COLO829 (cell line): Measurements from ENCODE around the gene SF3A1.

Source experiments
- DNase-seq: peaks from one replicate; pipeline ENCODE4 v3.0.0; 2012; ENCODE audit warnings: low spot score

Gene SF3A1

DNA sequence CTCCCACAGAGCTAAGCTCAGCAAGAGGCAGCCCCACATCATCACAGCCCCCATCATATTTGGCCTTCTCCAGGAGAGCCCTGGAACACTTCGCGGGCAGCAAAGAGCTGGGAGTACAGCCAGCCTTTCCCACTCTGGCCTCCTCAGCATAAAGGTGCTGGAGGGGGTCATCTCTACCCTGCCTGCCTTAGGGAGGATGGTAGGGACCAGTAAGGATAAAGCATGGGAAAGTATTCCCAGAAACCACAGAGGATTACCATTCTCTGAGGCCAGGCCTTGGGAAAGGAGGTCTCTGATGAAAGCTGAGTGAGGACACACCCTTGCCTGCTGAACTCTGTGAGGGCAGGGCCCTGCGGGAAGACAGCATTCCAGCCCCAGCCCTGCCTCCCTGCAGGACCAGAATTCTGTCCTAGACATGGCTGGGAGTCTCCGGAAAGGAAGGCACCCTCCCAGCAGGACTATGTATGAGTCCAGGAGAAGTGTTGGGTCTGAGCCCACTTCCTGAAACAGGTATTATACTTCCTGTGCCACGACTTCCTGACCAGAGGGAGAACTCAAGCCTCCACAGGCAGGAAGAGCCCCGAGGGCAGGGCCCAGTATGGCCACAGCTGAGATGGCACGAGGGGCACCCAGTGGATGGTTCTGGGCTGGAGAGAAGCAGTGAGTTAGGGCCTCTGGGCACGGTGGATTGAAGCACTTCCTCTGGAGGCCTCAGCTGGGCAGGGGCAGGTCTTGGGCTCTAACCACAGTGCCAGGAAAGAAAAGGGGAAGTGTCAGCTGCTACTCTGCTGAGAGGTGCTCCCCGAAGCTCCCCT, 54.5 kb downstream of the SF3A1 start:
- no peak for DNase-seq

DNA sequence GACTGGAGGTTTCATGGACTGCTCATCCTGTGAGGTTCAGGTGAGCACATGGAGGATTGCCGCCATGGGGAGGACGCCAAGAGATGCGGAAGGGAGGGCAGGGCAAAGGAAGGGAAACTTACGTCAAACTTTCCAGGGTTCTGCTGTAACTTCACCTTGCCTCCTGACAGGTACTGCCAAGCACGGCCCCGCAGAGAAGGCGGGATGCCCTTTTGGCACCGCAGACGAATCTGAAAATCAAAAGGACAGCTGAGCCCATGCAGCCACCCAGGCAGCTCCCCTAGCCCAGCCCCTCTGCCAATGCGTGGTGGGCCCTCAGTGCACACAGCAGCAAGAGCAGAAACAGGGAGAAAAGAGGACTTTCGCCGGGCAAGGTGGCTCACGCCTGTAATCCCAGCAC, 57.4 kb downstream of the SF3A1 start:
- DNase-seq: no peak

GRCh38 chr22:30297991-30298701, 58.5 kb downstream of the SF3A1 start:
- DNase-seq: no peak

- no peak for DNase-seq
These were observed 59.3 kb downstream of the SF3A1 start for GRCh38 chr22:30297276-30297990.

GRCh38 chr22:30296833-30297232, 59.9 kb downstream of the SF3A1 start:
- no peak for DNase-seq

DNA sequence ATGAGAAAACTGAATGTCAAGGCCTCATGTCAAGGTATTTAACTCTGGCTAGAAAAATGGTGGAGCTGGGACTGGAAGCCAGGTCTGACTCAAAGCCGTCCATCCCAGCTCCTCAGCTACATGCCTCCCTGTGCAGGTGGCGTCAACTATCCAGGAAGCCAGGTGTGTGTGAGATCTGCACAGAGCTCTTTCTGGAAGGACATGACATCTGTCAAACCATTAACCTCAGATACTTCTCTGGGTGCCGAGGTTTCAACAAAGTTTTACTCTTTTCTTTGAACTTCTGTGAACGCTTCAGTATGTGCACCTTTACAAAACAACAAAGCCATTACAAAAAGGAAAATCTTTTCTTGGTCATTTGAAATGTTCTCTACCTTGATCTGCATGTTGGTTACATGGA, 60.4 kb downstream of the SF3A1 start:
- no peak for DNase-seq

DNA sequence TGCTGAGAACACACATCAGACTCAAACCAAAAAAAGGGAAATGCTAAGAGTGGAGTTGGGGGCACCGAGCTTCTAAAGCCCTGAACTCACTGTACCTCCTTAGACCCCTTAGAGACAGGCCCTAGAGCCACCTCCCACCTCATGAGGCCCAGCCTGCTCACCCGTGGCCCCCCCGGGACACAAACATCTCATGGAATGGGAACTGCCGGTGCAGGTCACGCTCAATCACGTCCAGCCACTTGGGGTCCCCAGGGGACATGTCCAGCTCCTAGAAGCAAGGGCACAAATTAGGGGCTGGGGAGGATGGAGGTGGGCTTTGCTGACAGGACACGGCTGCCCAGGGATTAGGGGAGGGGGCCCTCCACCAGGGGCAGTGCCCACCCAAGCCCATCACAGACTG, 61.1 kb downstream of the SF3A1 start:
- DNase-seq: no peak

GRCh38 chr22:30294830-30295229, 61.9 kb downstream of the SF3A1 start:
- DNase-seq: no peak

GRCh38 chr22:30294066-30294465, 62.6 kb downstream of the SF3A1 start:
- DNase-seq: no peak

DNA sequence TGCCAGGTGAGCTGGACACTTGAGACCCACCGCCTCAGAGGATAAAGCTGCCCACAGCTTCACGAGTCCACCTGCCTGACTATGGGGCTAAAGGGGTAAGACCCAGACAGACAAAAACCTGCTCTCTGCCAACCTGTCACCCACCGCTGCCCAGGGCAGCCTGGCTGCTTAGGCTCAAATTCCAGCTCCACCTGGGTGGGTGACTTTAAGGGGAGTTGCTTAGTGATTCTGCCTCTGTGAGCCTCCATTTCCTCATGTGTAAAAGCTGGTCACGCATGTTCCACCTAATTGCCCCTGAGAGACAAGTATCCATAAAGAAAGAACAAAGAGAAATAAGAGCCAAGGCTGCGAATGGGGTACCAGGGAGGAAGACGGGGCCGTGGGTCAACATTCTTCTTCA, 63.7 kb downstream of the SF3A1 start:
- no peak for DNase-seq

DNA sequence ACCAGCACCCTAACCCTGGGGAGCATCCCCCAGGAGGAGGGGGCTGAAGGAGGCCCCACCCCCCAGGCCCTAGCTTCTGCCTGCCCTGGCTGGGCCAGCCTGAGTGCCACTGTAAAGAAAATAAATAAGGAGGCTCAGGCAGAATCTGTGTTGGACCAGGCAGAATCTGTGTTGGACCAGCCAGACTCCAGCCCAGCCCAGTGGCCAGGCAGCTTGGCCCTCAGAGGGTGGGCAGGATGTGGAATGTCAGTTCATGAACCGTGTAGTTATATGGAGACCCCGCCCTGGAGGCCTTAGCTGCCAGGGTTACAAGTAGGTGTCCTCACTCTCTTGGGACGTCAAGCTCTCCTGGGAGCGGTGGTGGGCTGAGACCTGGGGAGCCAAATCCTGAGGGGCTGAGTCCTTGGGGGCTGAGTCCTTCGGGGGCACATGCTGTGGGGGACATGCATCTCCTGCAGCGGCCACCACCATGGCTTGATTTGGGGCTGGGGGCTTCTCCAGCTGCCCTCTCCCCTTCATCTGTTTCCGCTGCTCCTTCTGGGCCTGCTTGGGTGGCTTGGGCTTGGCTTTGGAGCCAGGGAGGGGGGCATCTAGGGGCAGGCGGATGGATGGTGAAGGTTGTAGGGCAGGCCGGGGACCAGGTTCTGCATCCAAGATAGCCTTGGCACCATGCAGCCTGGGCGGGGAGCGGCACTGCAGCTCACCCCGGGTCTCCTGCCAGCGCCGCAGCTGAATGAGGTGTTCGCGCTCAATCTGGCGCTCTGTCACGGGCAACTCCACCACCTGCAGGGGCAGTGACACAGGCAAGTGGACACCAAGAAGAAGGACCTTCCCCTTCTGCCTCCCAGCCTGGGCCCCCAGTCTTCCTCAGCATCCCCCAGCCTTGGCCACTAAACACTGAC, 64.4 kb downstream of the SF3A1 start:
- DNase-seq: no peak

GRCh38 chr22:30291058-30291892, 65.4 kb downstream of the SF3A1 start:
- peak; percentile 74 for DNase-seq

DNA sequence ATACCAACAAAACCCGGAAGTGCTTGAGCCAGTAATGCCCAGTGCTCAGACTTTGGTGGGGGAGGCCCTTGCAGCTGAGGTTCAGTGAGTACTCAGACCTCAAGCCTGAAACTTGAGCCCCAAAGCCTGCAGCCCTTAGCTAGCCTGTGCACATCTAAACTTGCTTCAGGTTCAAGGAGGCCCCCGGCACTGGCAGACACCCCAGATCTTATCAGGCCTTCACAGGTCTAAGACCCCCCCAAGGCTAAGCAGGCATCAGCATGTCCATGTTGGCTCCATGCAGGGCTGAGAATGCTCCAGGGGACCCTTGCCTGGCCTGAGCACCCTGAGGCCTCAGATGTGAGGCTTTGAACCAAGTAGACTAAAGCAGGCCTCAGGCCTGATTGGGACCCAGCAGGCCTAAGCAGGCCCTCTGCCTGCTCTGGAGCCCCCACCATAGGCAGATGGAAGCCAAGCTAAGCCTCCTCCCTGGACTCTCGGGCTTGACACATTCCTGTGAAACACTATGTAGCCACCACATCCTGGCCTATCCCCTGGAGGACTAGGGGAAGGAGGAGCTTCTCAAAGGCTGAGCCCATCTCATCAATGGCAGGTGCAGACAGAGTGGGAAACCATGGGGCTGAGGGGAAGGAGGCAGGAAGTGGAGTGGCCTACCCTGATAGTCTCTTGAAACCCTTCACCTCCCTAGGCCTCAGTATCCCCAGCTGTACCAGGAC, 66.2 kb downstream of the SF3A1 start:
- peak; percentile 75 for DNase-seq

DNA sequence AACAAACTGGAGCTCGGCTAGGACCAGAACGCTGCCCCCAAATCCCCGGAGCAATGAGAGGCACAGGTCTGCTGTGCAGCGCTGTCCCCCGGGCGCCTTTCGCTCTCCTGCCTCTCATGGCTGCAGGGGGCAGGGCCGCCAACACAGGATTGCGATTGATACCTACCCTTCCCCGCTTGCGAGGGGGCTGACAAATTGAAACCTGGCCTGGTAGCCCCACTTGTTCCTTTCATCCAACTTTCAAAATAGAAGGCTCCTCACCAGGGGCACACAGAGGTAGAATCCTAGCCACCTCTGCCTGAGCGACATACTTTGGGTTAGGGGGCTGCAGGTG, 66.7 kb downstream of the SF3A1 start:
- DNase-seq: no peak

DNA sequence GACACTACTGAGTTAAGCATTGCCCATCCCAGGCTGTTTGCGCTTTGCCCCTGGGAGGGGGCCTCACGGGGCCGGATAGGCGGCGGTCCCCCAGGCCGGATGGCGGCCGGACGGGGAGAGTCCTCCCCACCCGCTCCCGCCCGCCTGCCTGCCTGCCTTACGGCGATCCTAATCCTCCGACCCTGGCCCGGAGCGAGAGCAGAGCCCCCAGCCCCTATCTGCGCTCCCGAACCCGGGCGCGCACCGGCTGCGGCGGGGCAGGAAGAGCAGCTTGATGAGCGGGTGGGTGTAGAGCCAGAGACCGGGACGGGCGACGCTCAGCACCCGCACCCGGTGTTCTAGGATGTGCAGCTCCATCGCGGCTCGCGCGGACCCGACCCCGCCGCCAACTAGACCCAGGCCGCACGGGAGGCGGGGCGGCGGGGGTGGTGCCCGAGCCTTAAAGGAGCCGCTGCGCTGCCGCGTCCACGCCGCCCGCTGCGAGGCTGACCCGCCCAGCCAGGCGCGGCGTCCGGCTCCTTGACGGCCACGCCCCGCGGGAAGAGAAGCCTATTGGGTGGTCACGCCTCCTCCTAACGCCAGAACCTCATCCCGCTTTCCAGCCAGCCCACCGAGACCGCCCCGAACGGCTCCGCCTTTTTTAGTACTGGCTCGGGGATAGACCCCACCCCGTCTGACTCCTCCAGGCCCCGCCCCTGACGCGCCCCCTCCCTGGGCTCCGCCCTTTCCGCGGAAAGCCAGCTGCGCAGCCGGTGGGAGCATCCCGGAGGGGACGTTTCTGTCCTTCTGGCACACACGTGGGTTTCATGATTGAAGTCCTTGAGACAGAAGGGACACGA, 67.3 kb downstream of the SF3A1 start, which contains the start of gene CASTOR1:
Gene CASTOR1, minus strand, starts transcription at position 365 of the 839 bp plus-strand sequence. Its CDS starts 8 bp downstream, at position 357.
- peak; percentile 100 for DNase-seq

GRCh38 chr22:30288419-30289140, 68.1 kb downstream of the SF3A1 start:
- DNase-seq: no peak

- peak; percentile 83 for DNase-seq
These were observed 68.9 kb downstream of the SF3A1 start for GRCh38 chr22:30287648-30288418.
